ENCODE results near the gene TGIF2.

TGIF2 gene

GRCh38 chr20:36579996-36580545 is 6.7 kb downstream of the TGIF2 start:
- DNase-seq (ENCODE audit: low read depth) = no peak
- no peak for TF ChIP-seq CTCF (IDR thresholded peaks at IDR 0.05; ENCODE audit: control insufficient read depth, insufficient read depth, low read depth, low read length, missing control alignments)
- no peak overlapping the region for H3K4me3 ChIP-seq (ENCODE audit: control insufficient read depth, low read depth, low read length)

- DNase-seq (ENCODE audit: low read depth) = no peak
- H3K4me3 ChIP-seq (ENCODE audit: control insufficient read depth, low read depth, low read length) = no peak overlapping the region
- TF ChIP-seq CTCF (IDR thresholded peaks at IDR 0.05; ENCODE audit: control insufficient read depth, insufficient read depth, low read depth, low read length, missing control alignments) = no peak
Measured at GRCh38 chr20:36582322-36582721, 8.9 kb downstream of the TGIF2 start.

GRCh38 chr20:36582821-36583220 is 9.4 kb downstream of the TGIF2 start:
- no peak for DNase-seq (ENCODE audit: low read depth)
- no peak for TF ChIP-seq CTCF (IDR thresholded peaks at IDR 0.05; ENCODE audit: control insufficient read depth, insufficient read depth, low read depth, low read length, missing control alignments)
- no peak overlapping the region for H3K4me3 ChIP-seq (ENCODE audit: control insufficient read depth, low read depth, low read length)

- no peak for DNase-seq (ENCODE audit: low read depth)
- no peak overlapping the region for H3K4me3 ChIP-seq (ENCODE audit: control insufficient read depth, low read depth, low read length)
- no peak for TF ChIP-seq CTCF (IDR thresholded peaks at IDR 0.05; ENCODE audit: control insufficient read depth, insufficient read depth, low read depth, low read length, missing control alignments)
Measured at GRCh38 chr20:36584018-36584481, 10.7 kb downstream of the TGIF2 start.

- no peak overlapping the region for H3K4me3 ChIP-seq (ENCODE audit: control insufficient read depth, low read depth, low read length)
- peak; percentile 76 for DNase-seq (ENCODE audit: low read depth)
- TF ChIP-seq CTCF (IDR thresholded peaks at IDR 0.05; ENCODE audit: control insufficient read depth, insufficient read depth, low read depth, low read length, missing control alignments) = no peak
Measured at GRCh38 chr20:36585410-36586125, 12.2 kb downstream of the TGIF2 start.

- H3K4me3 ChIP-seq (ENCODE audit: control insufficient read depth, low read depth, low read length) = no peak overlapping the region
- DNase-seq (ENCODE audit: low read depth) = no peak
- no peak for TF ChIP-seq CTCF (IDR thresholded peaks at IDR 0.05; ENCODE audit: control insufficient read depth, insufficient read depth, low read depth, low read length, missing control alignments)
Measured at GRCh38 chr20:36587388-36588070, 14.1 kb downstream of the TGIF2 start.
